MM.1S (cell line): ENCODE measurements around the gene VSNL1.

Experiments used
- EZH2phosphoT487 ChIP-seq: fragments of 300-600 bp; sonication (generic); IDR thresholded peaks from 2 replicates; pipeline ENCODE4 v1.6.1; 2018; ENCODE audit warnings: antibody characterized with exemption, low read length
- TF ChIP-seq, protein P1 (sequence below): fragments of 300-600 bp; sonication (generic); IDR thresholded peaks from 2 replicates; pipeline ENCODE4 v1.5.1; 2016; ENCODE audit warnings: antibody characterized with exemption, low read length, mixed read lengths

DNA sequence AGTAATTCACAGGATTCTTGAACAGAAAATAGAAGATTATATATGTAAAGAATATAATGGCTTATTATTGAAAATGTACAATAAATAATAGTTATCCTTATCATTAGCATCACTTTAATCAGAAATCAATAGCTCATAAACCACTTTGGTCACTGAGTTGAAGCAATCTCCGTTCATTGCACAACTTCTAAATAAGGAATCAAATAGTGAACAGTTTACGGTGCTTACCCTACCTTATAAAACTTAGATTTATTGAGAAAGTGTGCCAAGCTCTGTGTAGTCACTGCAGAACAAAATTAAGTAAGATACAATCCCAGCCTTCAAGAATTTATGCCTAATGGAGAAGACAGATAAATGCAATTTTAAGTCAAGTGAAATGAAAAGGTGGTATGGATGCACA, 6.7 kb downstream of the VSNL1 start:
- TF ChIP-seq, protein P1, sequence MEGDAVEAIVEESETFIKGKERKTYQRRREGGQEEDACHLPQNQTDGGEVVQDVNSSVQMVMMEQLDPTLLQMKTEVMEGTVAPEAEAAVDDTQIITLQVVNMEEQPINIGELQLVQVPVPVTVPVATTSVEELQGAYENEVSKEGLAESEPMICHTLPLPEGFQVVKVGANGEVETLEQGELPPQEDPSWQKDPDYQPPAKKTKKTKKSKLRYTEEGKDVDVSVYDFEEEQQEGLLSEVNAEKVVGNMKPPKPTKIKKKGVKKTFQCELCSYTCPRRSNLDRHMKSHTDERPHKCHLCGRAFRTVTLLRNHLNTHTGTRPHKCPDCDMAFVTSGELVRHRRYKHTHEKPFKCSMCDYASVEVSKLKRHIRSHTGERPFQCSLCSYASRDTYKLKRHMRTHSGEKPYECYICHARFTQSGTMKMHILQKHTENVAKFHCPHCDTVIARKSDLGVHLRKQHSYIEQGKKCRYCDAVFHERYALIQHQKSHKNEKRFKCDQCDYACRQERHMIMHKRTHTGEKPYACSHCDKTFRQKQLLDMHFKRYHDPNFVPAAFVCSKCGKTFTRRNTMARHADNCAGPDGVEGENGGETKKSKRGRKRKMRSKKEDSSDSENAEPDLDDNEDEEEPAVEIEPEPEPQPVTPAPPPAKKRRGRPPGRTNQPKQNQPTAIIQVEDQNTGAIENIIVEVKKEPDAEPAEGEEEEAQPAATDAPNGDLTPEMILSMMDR, result no peak
- no peak for TF ChIP-seq EZH2phosphoT487
